A549 (cell line): ENCODE data around the gene LY6G5B. TPM values are rescaled to one million over a fixed set of nuclear protein-coding genes. Genes with fewer than 3 reads are reported as not detected.

Source experiments
- ATAC-seq, 2 experiments: fragments of 200-7000 bp in 1 of 2; fragments of >200 bp in 1 of 2; cut with Nextera tagmentation in 1 of 2; cut with Tn5 transposase in 1 of 2; 3 replicates each; pipeline versions ENCODE4 v1.8.0 to v1.9.1; 2018 to 2020; ENCODE audit warnings: mild to moderate bottlenecking in 1 of 2, moderate library complexity in 1 of 2
- CTCF ChIA-PET: fragments of 300-600 bp; sonication (Branson Sonifier 250); formaldehyde crosslinking; extraction: SDS; loops from one replicate; lab custom pipeline; 2021; ENCODE audit warnings: antibody characterized with exemption, inconsistent platforms; lab: Yijun Ruan, JAX
- POLR2A ChIA-PET: fragments of 350-600 bp; formaldehyde crosslinking; extraction: SDS; loops from one replicate; lab custom pipeline; 2021; ENCODE audit warnings: antibody characterized with exemption, inconsistent platforms; lab: Yijun Ruan, JAX
- DNase-seq, 2 experiments: peaks; one replicate each; pipeline versions ENCODE4 v3.0.0 to v3.0.0-alpha.2; 2011 to 2016; ENCODE audit warnings: low read depth in 1 of 2, low spot score in 1 of 2
- FAIRE-seq: peaks from 2 replicates; lab custom pipeline; 2011; peaks lifted over from hg19 to GRCh38; lab: Jason Lieb, UNC
- H3K27ac ChIP-seq, 2 experiments: fragments of >200 bp; sonication (Bioruptor Twin); formaldehyde crosslinking; 3 replicates each; pipeline ENCODE4 v1.5.1; 2016 to 2017
- H3K4me1 ChIP-seq: fragments of >200 bp; sonication (Bioruptor Twin); formaldehyde crosslinking; 3 replicates; pipeline ENCODE4 v1.6.1; 2016
- H3K4me2 ChIP-seq: fragments of >200 bp; sonication (Bioruptor Twin); formaldehyde crosslinking; 3 replicates; pipeline ENCODE4 v1.6.1; 2016
- H3K4me3 ChIP-seq: fragments of >200 bp; sonication (Bioruptor Twin); formaldehyde crosslinking; 3 replicates; pipeline ENCODE4 v1.5.1; 2016
- H3K9me3 ChIP-seq: fragments of >200 bp; sonication (Bioruptor Twin); formaldehyde crosslinking; 3 replicates; pipeline ENCODE4 v1.6.1; 2016
- BCL3 ChIP-seq: fragments of >200 bp; sonication (Bioruptor Twin); formaldehyde crosslinking; IDR thresholded peaks from 3 replicates; pipeline ENCODE4 v1.6.1; 2016
- BHLHE40 ChIP-seq: IDR thresholded peaks from 2 replicates; pipeline ENCODE4 v1.6.1; 2012; ENCODE audit warnings: low read depth, low read length, inconsistent platforms
- CBX8 ChIP-seq: fragments of 200-600 bp; sonication (generic); IDR thresholded peaks from 2 replicates; pipeline ENCODE4 v1.6.1; 2016
- CHD2 ChIP-seq: fragments of 150-350 bp; IDR thresholded peaks from 2 replicates; pipeline ENCODE4 v1.6.1; 2014; ENCODE audit warnings: low read length; ENCODE audit not compliant: partially characterized antibody
- EP300 ChIP-seq, 2 experiments: fragments of >200 bp; sonication (Bioruptor Twin); formaldehyde crosslinking; IDR thresholded peaks; 2 replicates in 1 of 2; 3 replicates in 1 of 2; pipeline ENCODE4 v1.6.1; 2016 to 2017
- FOXS1 ChIP-seq: fragments of 250-450 bp; sonication (Bioruptor Pico); IDR thresholded peaks from 2 replicates; pipeline ENCODE4 v1.5.0; 2020; ENCODE audit warnings: mild to moderate bottlenecking, moderate library complexity
- HMGXB4 ChIP-seq: fragments of 250-450 bp; sonication (Bioruptor Pico); IDR thresholded peaks from 2 replicates; pipeline ENCODE4 v1.5.0; 2021; ENCODE audit warnings: mild to moderate bottlenecking, moderate library complexity, borderline replicate concordance
- HOXA7 ChIP-seq: fragments of 250-450 bp; sonication (Bioruptor Pico); IDR thresholded peaks from 2 replicates; pipeline ENCODE4 v1.5.0; 2020; ENCODE audit warnings: mild to moderate bottlenecking, moderate library complexity
- JUNB ChIP-seq: fragments of >200 bp; sonication (Bioruptor Twin); formaldehyde crosslinking; IDR thresholded peaks from 2 replicates; pipeline ENCODE4 v1.6.1; 2016
- KDM1A ChIP-seq: fragments of 200-600 bp; sonication (generic); IDR thresholded peaks from 2 replicates; pipeline ENCODE4 v1.6.1; 2016; ENCODE audit warnings: low read depth, mild to moderate bottlenecking
- MAFK ChIP-seq: fragments of 450-650 bp; IDR thresholded peaks from 2 replicates; pipeline ENCODE4 v1.6.1; 2014; ENCODE audit not compliant: partially characterized antibody
- NPAS2 ChIP-seq: fragments of 250-450 bp; sonication (Bioruptor Pico); IDR thresholded peaks from 2 replicates; pipeline ENCODE4 v1.8.0; 2022; ENCODE audit warnings: mild to moderate bottlenecking, moderate library complexity, borderline replicate concordance
- POLR2AphosphoS2 ChIP-seq: conservative IDR thresholded peaks from 2 replicates; pipeline ENCODE4 v1.6.1; 2012; ENCODE audit warnings: low read length, improper control_type of control experiment, inconsistent platforms
- RARB ChIP-seq: fragments of 250-450 bp; sonication (Bioruptor Pico); IDR thresholded peaks from 2 replicates; pipeline ENCODE4 v1.8.0; 2021; ENCODE audit warnings: mild to moderate bottlenecking, moderate library complexity
- RFX5 ChIP-seq: fragments of 450-650 bp; IDR thresholded peaks from 2 replicates; pipeline ENCODE4 v1.7.1; 2014; ENCODE audit warnings: antibody characterized with exemption, mild to moderate bottlenecking, moderate library complexity
- RNF2 ChIP-seq: fragments of 200-600 bp; sonication (generic); IDR thresholded peaks from 2 replicates; pipeline ENCODE4 v1.6.1; 2016; ENCODE audit warnings: low read depth, mild to moderate bottlenecking, antibody characterized with exemption, moderate library complexity, borderline replicate concordance
- SMC3 ChIP-seq: fragments of >200 bp; sonication (Bioruptor Twin); formaldehyde crosslinking; IDR thresholded peaks from 3 replicates; pipeline ENCODE4 v1.6.1; 2018; ENCODE audit warnings: inconsistent platforms
- ZFP36 ChIP-seq: fragments of 450-650 bp; IDR thresholded peaks from 2 replicates; pipeline ENCODE4 v1.6.1; 2014; ENCODE audit warnings: borderline replicate concordance; ENCODE audit not compliant: partially characterized antibody
- ZNF302 ChIP-seq: fragments of 250-450 bp; sonication (Bioruptor Pico); IDR thresholded peaks from 2 replicates; pipeline ENCODE4 v1.9.0; 2021; ENCODE audit warnings: inconsistent platforms, mild to moderate bottlenecking, moderate library complexity
- ZSCAN20 ChIP-seq: fragments of 250-450 bp; sonication (Bioruptor Pico); IDR thresholded peaks from 2 replicates; pipeline ENCODE4 v1.8.0; 2022; ENCODE audit warnings: mild to moderate bottlenecking, moderate library complexity
- WGBS: methylation state at CpG from one replicate; pipeline ENCODE4 v1.1.6; 2017; ENCODE audit errors: missing lambda C conversion rate; 5-methylcytosine and 5-hydroxymethylcytosine counted together
- polyA plus RNA-seq, 4 experiments: library from polyadenylated mRNA; depleted of rRNA in 3 of 4; stranded (reverse); fragments of >200 nt; fragmentation: RNase III in 1 of 4; extraction: RNeasy Plus Mini Kit Qiagen cat#74134 plus additional on column Dnase treatment in 1 of 4; gene quantifications; 2 replicates in 3 of 4; 3 replicates in 1 of 4; pipeline ENCODE4 v1.2.3, GENCODE V29; 2011 to 2017
- TF ChIP-seq, protein P1 (sequence below): fragments of >200 bp; sonication (Bioruptor Twin); formaldehyde crosslinking; IDR thresholded peaks from 3 replicates; pipeline ENCODE4 v1.5.1; 2016
- TF ChIP-seq, protein P2 (sequence below): IDR thresholded peaks from 2 replicates; pipeline ENCODE4 v1.6.1; 2012

The LY6G5B gene
- polyA plus RNA-seq, 2 of the 4 experiments (the other 2 are of a cell fraction) = 5.9 to 9.9 TPM

DNA sequence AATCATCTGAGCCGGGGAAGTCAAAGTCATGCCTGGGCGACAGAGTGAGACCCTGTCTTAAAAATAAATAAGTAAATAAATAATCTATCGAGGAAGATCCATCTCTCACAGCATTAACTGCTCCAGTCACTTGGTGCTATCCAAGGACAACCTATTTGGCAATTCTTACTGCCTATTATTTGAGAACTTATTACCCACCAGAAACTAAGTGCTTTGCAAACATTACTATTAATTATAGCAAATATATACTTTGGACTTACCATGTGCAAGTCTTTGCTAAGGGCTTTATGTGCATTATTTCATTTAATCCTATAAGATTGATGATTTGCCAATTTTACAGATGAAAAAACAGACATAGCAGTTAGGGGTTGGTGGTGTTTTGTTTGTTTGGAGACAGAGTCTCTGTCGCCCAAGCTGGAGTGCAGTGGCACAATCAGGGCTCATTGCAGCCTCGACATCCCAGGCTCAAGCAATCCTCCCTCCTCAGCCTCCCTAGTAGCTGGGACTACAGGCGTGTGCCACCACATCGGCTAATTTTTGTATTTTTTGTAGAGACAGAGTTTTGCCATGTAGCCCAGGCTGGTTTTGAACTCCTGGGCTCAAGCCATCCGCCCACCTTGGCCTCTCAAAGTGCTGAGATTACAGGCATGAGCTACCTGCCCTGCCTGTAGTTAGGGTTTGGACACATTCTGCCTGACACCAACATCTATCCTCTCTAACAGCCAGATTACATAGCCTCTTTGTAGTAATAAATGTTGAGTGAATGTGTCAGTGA is 15.0 kb upstream of the LY6G5B start:
- no peak overlapping the region for H3K4me2 ChIP-seq
- TF ChIP-seq, protein P1, sequence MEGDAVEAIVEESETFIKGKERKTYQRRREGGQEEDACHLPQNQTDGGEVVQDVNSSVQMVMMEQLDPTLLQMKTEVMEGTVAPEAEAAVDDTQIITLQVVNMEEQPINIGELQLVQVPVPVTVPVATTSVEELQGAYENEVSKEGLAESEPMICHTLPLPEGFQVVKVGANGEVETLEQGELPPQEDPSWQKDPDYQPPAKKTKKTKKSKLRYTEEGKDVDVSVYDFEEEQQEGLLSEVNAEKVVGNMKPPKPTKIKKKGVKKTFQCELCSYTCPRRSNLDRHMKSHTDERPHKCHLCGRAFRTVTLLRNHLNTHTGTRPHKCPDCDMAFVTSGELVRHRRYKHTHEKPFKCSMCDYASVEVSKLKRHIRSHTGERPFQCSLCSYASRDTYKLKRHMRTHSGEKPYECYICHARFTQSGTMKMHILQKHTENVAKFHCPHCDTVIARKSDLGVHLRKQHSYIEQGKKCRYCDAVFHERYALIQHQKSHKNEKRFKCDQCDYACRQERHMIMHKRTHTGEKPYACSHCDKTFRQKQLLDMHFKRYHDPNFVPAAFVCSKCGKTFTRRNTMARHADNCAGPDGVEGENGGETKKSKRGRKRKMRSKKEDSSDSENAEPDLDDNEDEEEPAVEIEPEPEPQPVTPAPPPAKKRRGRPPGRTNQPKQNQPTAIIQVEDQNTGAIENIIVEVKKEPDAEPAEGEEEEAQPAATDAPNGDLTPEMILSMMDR = no peak
- TF ChIP-seq POLR2AphosphoS2 (no peak), FOXS1 (CRISPR knock-in tag) (no peak), EP300 (IDR thresholded peaks at IDR 0.05) (no peak), RARB (CRISPR knock-in tag) (no peak), ZSCAN20 (no peak), RFX5 (no peak), BHLHE40 (no peak), ZNF302 (no peak), ZFP36 (no peak), KDM1A (no peak), HOXA7 (CRISPR knock-in tag) (no peak), CHD2 (no peak), JUNB (no peak)
- peaks cover 26% of the 10 kb centered on the region for H3K4me1 ChIP-seq
- no peak overlapping the region for H3K27ac ChIP-seq
- DNase-seq = no peak
- no peak overlapping the region for H3K4me3 ChIP-seq
- CTCF ChIA-PET = interaction anchor here (1.2 to 2.0 kb wide), 2 partner anchors 20 to 176 kb away, joined by 4 to 8 read pairs; no protein-coding TSS in a partner anchor
- H3K9me3 ChIP-seq = no peaks in the 10 kb centered on the region
- ATAC-seq = no peak
- POLR2A ChIA-PET = interaction anchor here (1.1 kb wide), 1 partner anchor 10 kb away, joined by 3 read pairs; the partner anchor contains the start of gene GPANK1
- FAIRE-seq = no peak
- 92% methylated on average over 8 of the region's 8 CpGs for WGBS

- no peak for DNase-seq
- Histone ChIP-seq H3K4me2 (no peak within 1 kb of the TSS), H3K4me1 (peaks cover 26% of the 10 kb centered on the region), H3K4me3 (no peak within 1 kb of the TSS), H3K9me3 (no peaks in the 10 kb centered on the region), H3K27ac (no peak within 1 kb of the TSS)
- WGBS = 80% methylated on average over 8 of the region's 8 CpGs
- ChIA-PET POLR2A (no interaction called here), CTCF (interaction anchor here (1.2 to 2.0 kb wide), 2 partner anchors 21 to 175 kb away, joined by 4 to 8 read pairs; no protein-coding TSS in a partner anchor)
- ATAC-seq = no peak
- TF ChIP-seq RNF2 (no peak), JUNB (no peak), EP300 (IDR thresholded peaks at IDR 0.05) (no peak), BCL3 (no peak), MAFK (no peak), SMC3 (no peak), ZSCAN20 (no peak), NPAS2 (CRISPR knock-in tag) (no peak), HMGXB4 (no peak), CBX8 (no peak)
- TF ChIP-seq, protein P2, sequence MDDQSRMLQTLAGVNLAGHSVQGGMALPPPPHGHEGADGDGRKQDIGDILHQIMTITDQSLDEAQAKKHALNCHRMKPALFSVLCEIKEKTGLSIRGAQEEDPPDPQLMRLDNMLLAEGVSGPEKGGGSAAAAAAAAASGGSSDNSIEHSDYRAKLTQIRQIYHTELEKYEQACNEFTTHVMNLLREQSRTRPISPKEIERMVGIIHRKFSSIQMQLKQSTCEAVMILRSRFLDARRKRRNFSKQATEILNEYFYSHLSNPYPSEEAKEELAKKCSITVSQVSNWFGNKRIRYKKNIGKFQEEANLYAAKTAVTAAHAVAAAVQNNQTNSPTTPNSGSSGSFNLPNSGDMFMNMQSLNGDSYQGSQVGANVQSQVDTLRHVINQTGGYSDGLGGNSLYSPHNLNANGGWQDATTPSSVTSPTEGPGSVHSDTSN = no peak
- FAIRE-seq = no peak
These were observed 14.2 kb upstream of the LY6G5B start, which contains the start of gene APOM for GRCh38 chr6:31655349-31656237. TSS of gene APOM (plus strand) at chr6:31655894. CDS start at chr6:31655967, 73 bp downstream.
